Measurements from ENCODE around the gene CEP57.
"Not testable (repeated sequence)": the region's sequence is repeated elsewhere in the genome, so short reads cannot be mapped to it uniquely, and the experiment has no call there.

CEP57 gene

GRCh38 chr11:95863486-95864140 lies 73.3 kb downstream of the CEP57 start:
- DNase-seq = no peak

DNA sequence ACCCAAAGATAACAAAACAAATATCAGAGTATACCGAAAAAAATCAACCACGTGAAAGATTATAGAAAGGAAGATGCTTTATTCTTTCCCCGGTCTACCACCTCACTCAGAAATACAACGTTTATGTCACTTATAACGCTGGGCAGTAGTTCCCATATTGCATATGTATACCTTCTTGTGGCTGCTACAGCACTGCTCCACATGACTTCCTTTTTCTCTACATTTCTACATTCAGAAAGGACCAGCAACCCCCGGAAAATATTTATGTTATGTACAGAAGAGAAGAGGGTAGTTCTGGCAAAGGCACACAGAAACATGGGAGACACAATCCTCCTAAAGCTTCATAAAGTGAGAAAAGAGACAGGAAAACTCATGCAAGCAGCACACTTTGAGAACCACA lies 76.8 kb downstream of the CEP57 start:
- no peak for DNase-seq

DNA sequence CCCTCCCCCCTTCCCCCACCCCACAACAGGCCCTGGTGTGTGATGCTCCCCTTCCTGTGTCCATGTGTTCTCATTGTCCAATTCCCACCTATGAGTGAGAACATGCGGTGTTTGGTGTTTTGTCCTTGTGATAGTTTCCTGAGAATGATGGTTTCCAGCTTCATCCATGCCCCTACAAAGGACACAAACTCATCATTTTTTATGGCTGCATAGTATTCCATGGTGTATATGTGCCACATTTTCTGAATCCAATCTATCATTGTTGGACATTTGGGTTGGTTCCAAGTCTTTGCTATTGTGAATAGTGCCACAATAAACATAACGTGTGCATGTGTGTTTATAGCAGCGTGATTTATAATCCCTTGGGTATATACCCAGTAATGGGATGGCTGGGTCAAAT lies 80.6 kb downstream of the CEP57 start:
- not testable (repeated sequence) for DNase-seq

GRCh38 chr11:95877291-95877690 lies 87.0 kb downstream of the CEP57 start:
- no peak for DNase-seq
